Naive thymus-derived CD4-positive, alpha-beta T cell (primary cell): Measurements from ENCODE around the gene PLA2G2E. TPM values are rescaled to one million over a fixed set of nuclear protein-coding genes. Genes with fewer than 3 reads are reported as not detected.

Experiments used
- ATAC-seq: fragments of 150-1000 bp; cut with Tn5 transposase; 2 replicates; pipeline ENCODE4 v1.10.0; 2021; ENCODE audit warnings: mild to moderate bottlenecking, moderate library complexity
- CTCF ChIA-PET: fragments of 350-600 bp; sonication (Branson Sonifier 250); formaldehyde crosslinking; loops from one replicate; lab custom pipeline; 2021; ENCODE audit warnings: antibody characterized with exemption; lab: Charles Lee
- POLR2A ChIA-PET: fragments of 350-600 bp; sonication (Branson Sonifier 250); formaldehyde crosslinking; loops from one replicate; lab custom pipeline; 2021; ENCODE audit warnings: antibody characterized with exemption, inconsistent platforms; lab: Charles Lee
- DNase-seq, 9 donors: peaks; one replicate each; pipeline versions ENCODE4 v3.0.0 to v3.0.0-alpha.2; 2020 to 2022; ENCODE audit warnings: mixed read lengths in 1 of 9
- H3K27ac ChIP-seq: one replicate; pipeline ENCODE4 v1.7.0; 2013; ENCODE audit warnings: mild to moderate bottlenecking, low read depth, low read length, moderate library complexity
- H3K27me3 ChIP-seq, 2 donors: one replicate each; pipeline ENCODE4 v1.7.0; 2013; ENCODE audit warnings: low read length in 2 of 2, mild to moderate bottlenecking in 2 of 2, moderate library complexity in 2 of 2; ENCODE audit not compliant: control insufficient read depth in 2 of 2, insufficient read depth in 2 of 2
- H3K36me3 ChIP-seq, 3 experiments: 1 replicate in 2 of 3; 2 replicates in 1 of 3; pipeline ENCODE4 v1.7.0; 2013; ENCODE audit warnings: low read length in 3 of 3, mild to moderate bottlenecking in 3 of 3, moderate library complexity in 1 of 3; ENCODE audit not compliant: insufficient read depth in 3 of 3, control insufficient read depth in 2 of 3
- H3K4me1 ChIP-seq, 2 donors: one replicate each; pipeline ENCODE4 v1.7.0; 2013; ENCODE audit warnings: low read length in 2 of 2, mild to moderate bottlenecking in 2 of 2, moderate library complexity in 1 of 2; ENCODE audit not compliant: control insufficient read depth in 2 of 2, insufficient read depth in 2 of 2
- H3K4me3 ChIP-seq: 2 replicates; pipeline ENCODE4 v1.7.0; 2013; ENCODE audit warnings: mild to moderate bottlenecking, low read length
- H3K9me3 ChIP-seq, 3 experiments: 1 replicate in 2 of 3; 2 replicates in 1 of 3; pipeline ENCODE4 v1.7.0; 2013; ENCODE audit warnings: low read length in 3 of 3; ENCODE audit not compliant: control insufficient read depth in 2 of 3
- H3K27ac Mint-ChIP-seq, 9 donors: one replicate each; pipeline ENCODE4 v1.8.0; 2020 to 2022; ENCODE audit warnings: mixed read lengths in 9 of 9, mild to moderate bottlenecking in 8 of 9, moderate library complexity in 5 of 9, inconsistent platforms in 2 of 9
- H3K27me3 Mint-ChIP-seq, 5 donors: one replicate each; pipeline ENCODE4 v1.8.0; 2021 to 2022; ENCODE audit warnings: mixed read lengths in 5 of 5, mild to moderate bottlenecking in 1 of 5
- H3K36me3 Mint-ChIP-seq, 5 donors: one replicate each; pipeline ENCODE4 v1.8.0; 2020 to 2022; ENCODE audit warnings: mixed read lengths in 5 of 5, mild to moderate bottlenecking in 3 of 5, inconsistent platforms in 1 of 5
- H3K4me1 Mint-ChIP-seq, 7 donors: one replicate each; pipeline ENCODE4 v1.8.0; 2020 to 2022; ENCODE audit warnings: mixed read lengths in 7 of 7, mild to moderate bottlenecking in 3 of 7, inconsistent platforms in 1 of 7
- H3K4me3 Mint-ChIP-seq, 10 donors: one replicate each; pipeline ENCODE4 v1.8.0; 2020 to 2022; ENCODE audit warnings: mild to moderate bottlenecking in 10 of 10, mixed read lengths in 10 of 10, moderate library complexity in 6 of 10, inconsistent platforms in 2 of 10
- H3K9me3 Mint-ChIP-seq, 11 donors: one replicate each; pipeline ENCODE4 v1.8.0; 2020 to 2022; ENCODE audit warnings: mixed read lengths in 11 of 11, mild to moderate bottlenecking in 4 of 11, inconsistent platforms in 1 of 11, moderate library complexity in 1 of 11
- intact Hi-C, 2 donors: fragments of 100-400 bp; cut with micrococcal nuclease; formaldehyde crosslinking; loops; one replicate each; pipeline ENCODE4 v1.15.1; 2023
- polyA plus RNA-seq, 2 donors: library from polyadenylated mRNA; unstranded; fragments of 300-500 nt; fragmentation: Illumina TruSeq; gene quantifications; one replicate each; pipeline ENCODE4 v1.2.3, GENCODE V29; 2021
- total RNA-seq, 6 experiments: library from RNA in 5 of 6; stranded (reverse) in 5 of 6; gene quantifications; 1 replicate in 5 of 6; 2 replicates in 1 of 6; pipeline ENCODE4 v1.2.3 and lab custom pipeline; 2021 to 2026

PLA2G2E gene, protein sequence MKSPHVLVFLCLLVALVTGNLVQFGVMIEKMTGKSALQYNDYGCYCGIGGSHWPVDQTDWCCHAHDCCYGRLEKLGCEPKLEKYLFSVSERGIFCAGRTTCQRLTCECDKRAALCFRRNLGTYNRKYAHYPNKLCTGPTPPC
- total RNA-seq (not detected), polyA plus RNA-seq (not detected), total RNA-seq (lab: John Stamatoyannopoulos, UW) (not detected)

DNA sequence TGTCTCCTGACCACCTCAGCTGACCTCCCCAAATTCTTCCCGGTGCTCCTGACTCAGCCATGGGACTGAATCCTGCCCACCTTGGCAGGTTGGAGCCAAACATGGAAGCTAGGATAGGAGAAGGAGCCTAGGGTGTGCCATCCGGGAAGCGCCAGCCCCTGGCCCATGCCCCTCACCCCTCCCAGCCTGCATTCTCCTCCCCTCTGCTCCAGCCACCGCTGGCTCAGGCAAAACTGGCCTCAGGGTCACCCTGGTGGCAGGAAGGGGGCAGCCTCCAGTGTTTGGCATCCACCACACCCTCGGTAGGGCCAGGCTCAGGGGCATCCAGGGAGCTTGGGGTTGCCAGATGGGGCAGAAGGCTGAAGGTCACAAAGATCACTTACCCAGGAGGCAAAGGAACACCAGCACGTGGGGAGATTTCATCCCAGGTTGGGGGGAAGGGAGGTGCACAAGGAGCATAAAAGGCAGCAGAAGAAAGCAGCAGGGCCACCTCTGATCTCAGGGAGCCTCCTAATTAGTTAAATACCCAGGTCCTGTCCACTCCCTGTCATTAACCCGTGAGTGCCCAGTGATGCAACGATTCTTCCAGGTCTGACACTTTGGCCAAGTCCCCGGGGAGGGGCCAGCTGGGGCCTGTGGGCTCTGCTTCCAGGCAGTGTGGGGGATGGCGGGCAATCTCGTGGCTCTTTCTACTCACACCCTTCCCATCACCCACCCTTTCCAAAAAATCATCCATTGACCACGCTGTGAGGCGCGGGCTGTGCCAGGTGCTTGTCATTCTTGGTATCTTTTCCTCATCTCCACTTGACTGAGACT lies at the start of gene PLA2G2E:
TSS of gene PLA2G2E (minus strand) at position 481 of the 816 bp plus-strand sequence. CDS start at position 423, 58 bp downstream.
- DNase-seq (no peak), ATAC-seq (no peak)
- no peak within 1 kb of the TSS for H3K4me3 Mint-ChIP-seq
- CTCF ChIA-PET, result interaction anchor here (0.6 kb wide), 1 partner anchor 272 kb away, joined by 3 read pairs; no protein-coding TSS in a partner anchor
- Histone ChIP-seq H3K9me3 (no peaks in the 10 kb centered on the region), H3K4me3 (no peak within 1 kb of the TSS), H3K27ac (no peak within 1 kb of the TSS), H3K4me1 (no peaks in the 10 kb centered on the region), H3K36me3 (no peaks in the 10 kb centered on the region), H3K27me3 (no peaks in the 10 kb centered on the region)
- H3K4me1 Mint-ChIP-seq, result peaks cover 0 to 1% (median 0%) of the 10 kb centered on the region in 7 donors
- no peaks in the 10 kb centered on the region for H3K36me3 Mint-ChIP-seq
- H3K27ac Mint-ChIP-seq, result no peak within 1 kb of the TSS
- POLR2A ChIA-PET, result no interaction called here
- H3K27me3 Mint-ChIP-seq, result peaks cover 0 to 11% (median 0%) of the 10 kb centered on the region in 5 donors
- intact Hi-C loops, result no loop called here
- no peaks in the 10 kb centered on the region for H3K9me3 Mint-ChIP-seq

DNA sequence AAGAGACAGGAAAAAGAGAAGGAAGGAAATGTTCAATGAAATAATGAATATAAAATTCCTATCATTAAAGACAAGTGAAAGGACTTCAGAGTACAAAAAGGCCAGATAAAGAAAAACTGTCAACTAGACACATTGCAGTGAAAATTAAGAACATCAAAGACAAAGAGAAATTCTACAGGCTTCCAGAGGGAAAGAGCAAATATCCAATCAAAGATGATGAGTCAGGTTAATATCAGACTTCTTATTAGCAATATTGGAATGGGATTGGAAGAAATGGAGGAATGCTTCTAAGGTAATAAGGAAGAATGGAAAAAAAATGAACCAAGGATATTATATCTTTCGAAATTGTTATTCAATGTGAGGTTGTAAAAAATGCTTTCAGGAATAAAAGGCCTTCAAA lies 48.2 kb upstream of the PLA2G2E start:
- Mint-ChIP-seq H3K27me3 (peaks cover 12 to 32% (median 21%) of the 10 kb centered on the region in 5 donors), H3K27ac (no peak overlapping the region), H3K36me3 (no peaks in the 10 kb centered on the region), H3K4me3 (no peak overlapping the region), H3K9me3 (no peaks in the 10 kb centered on the region), H3K4me1 (peaks cover 0 to 2% (median 0%) of the 10 kb centered on the region in 7 donors)
- no peak overlapping the region for H3K27ac ChIP-seq
- H3K9me3 ChIP-seq, result no peaks in the 10 kb centered on the region
- no peaks in the 10 kb centered on the region for H3K36me3 ChIP-seq
- ChIA-PET CTCF (no interaction called here), POLR2A (no interaction called here)
- intact Hi-C loops, result no loop called here
- no peak overlapping the region for H3K4me3 ChIP-seq
- ATAC-seq (no peak), DNase-seq (no peak)
- no peaks in the 10 kb centered on the region for H3K27me3 ChIP-seq
- H3K4me1 ChIP-seq, result no peaks in the 10 kb centered on the region

- H3K9me3 Mint-ChIP-seq, result no peaks in the 10 kb centered on the region
- DNase-seq (no peak), ATAC-seq (no peak)
- H3K27me3 Mint-ChIP-seq, result peaks cover 12 to 34% (median 22%) of the 10 kb centered on the region in 5 donors
- POLR2A ChIA-PET, result no interaction called here
- H3K4me3 Mint-ChIP-seq, result no peak overlapping the region
- Histone ChIP-seq H3K4me3 (no peak overlapping the region), H3K27me3 (no peaks in the 10 kb centered on the region), H3K36me3 (no peaks in the 10 kb centered on the region), H3K9me3 (no peaks in the 10 kb centered on the region), H3K27ac (no peak overlapping the region), H3K4me1 (no peaks in the 10 kb centered on the region)
- CTCF ChIA-PET, result no interaction called here
- no peak overlapping the region for H3K27ac Mint-ChIP-seq
- H3K36me3 Mint-ChIP-seq, result no peaks in the 10 kb centered on the region
- intact Hi-C loops, result no loop called here
- H3K4me1 Mint-ChIP-seq, result peaks cover 0 to 2% (median 0%) of the 10 kb centered on the region in 7 donors
These were observed 46.7 kb upstream of the PLA2G2E start for GRCh38 chr1:19969898-19970660.

- no peak overlapping the region for H3K4me3 ChIP-seq
- Mint-ChIP-seq H3K27me3 (peaks cover 21 to 45% (median 35%) of the 10 kb centered on the region in 5 donors), H3K4me1 (no peaks in the 10 kb centered on the region), H3K36me3 (no peaks in the 10 kb centered on the region), H3K4me3 (no peak overlapping the region), H3K27ac (no peak overlapping the region), H3K9me3 (peaks cover 0 to 14% (median 4%) of the 10 kb centered on the region in 11 donors)
- no peak overlapping the region for H3K27ac ChIP-seq
- no peaks in the 10 kb centered on the region for H3K4me1 ChIP-seq
- intact Hi-C loops, result no loop called here
- no peaks in the 10 kb centered on the region for H3K36me3 ChIP-seq
- H3K27me3 ChIP-seq, result no peaks in the 10 kb centered on the region
- ATAC-seq (no peak), DNase-seq (no peak)
- H3K9me3 ChIP-seq, result peaks cover 0 to 4% (median 0%) of the 10 kb centered on the region in 3 experiments
- POLR2A ChIA-PET, result no interaction called here
- CTCF ChIA-PET, result interaction anchor here (0.6 kb wide), 1 partner anchor 120 kb away, joined by 3 read pairs; no protein-coding TSS in a partner anchor
These were observed 44.4 kb upstream of the PLA2G2E start for GRCh38 chr1:19967808-19968207.

GRCh38 chr1:19964542-19964941 lies 41.1 kb upstream of the PLA2G2E start:
- peaks cover 18 to 40% (median 36%) of the 10 kb centered on the region in 5 donors for H3K27me3 Mint-ChIP-seq
- CTCF ChIA-PET, result no interaction called here
- no peak for ATAC-seq

DNA sequence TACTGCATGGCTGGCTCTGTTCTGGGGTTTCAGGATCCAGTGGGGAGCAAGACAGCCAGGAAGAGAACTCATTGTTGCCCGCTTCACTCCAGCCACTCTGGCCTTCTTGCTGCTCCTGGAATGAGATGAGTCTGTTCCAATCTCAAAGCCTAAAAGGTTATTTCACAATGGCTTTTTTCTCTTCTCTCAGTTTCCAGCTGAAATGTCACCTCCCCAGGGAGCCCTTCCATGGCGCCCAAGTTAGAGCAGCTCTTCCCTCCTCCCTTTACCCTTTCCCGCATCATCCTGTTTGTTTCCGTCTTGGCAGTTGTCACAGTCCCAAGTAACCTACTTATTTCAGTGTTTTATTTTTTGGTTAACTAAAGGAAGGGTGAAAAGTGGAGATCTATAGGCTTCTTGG lies 40.2 kb upstream of the PLA2G2E start:
- Histone ChIP-seq H3K4me3 (no peak overlapping the region), H3K27me3 (no peaks in the 10 kb centered on the region), H3K27ac (no peak overlapping the region), H3K9me3 (peaks cover 0 to 4% (median 0%) of the 10 kb centered on the region in 3 experiments), H3K36me3 (no peaks in the 10 kb centered on the region), H3K4me1 (no peaks in the 10 kb centered on the region)
- no peak overlapping the region for H3K4me3 Mint-ChIP-seq
- H3K27ac Mint-ChIP-seq, result no peak overlapping the region
- peaks cover 0 to 20% (median 4%) of the 10 kb centered on the region in 11 donors for H3K9me3 Mint-ChIP-seq
- no peak for ATAC-seq
- no peak for DNase-seq
- intact Hi-C loops, result no loop called here
- ChIA-PET CTCF (no interaction called here), POLR2A (no interaction called here)
- no peaks in the 10 kb centered on the region for H3K36me3 Mint-ChIP-seq
- peaks cover 18 to 39% (median 37%) of the 10 kb centered on the region in 5 donors for H3K27me3 Mint-ChIP-seq
- peaks cover 0 to 2% (median 0%) of the 10 kb centered on the region in 7 donors for H3K4me1 Mint-ChIP-seq

More at GRCh38 chr1:19964542-19964941, 41.1 kb upstream of the PLA2G2E start:
- H3K27ac ChIP-seq, result no peak overlapping the region
- POLR2A ChIA-PET, result no interaction called here
- H3K27ac Mint-ChIP-seq, result no peak overlapping the region
- no peaks in the 10 kb centered on the region for H3K27me3 ChIP-seq
- DNase-seq, result no peak
- no peaks in the 10 kb centered on the region for H3K36me3 Mint-ChIP-seq
- peaks cover 0 to 20% (median 4%) of the 10 kb centered on the region in 11 donors for H3K9me3 Mint-ChIP-seq
- H3K36me3 ChIP-seq, result no peaks in the 10 kb centered on the region
- no peak overlapping the region for H3K4me3 Mint-ChIP-seq
- intact Hi-C loops, result no loop called here
- H3K4me3 ChIP-seq, result no peak overlapping the region
- peaks cover 0 to 2% (median 0%) of the 10 kb centered on the region in 7 donors for H3K4me1 Mint-ChIP-seq
- H3K9me3 ChIP-seq, result peaks cover 0 to 4% (median 0%) of the 10 kb centered on the region in 3 experiments
- H3K4me1 ChIP-seq, result no peaks in the 10 kb centered on the region
